ENCODE results near the gene RIOK2.

DNA sequence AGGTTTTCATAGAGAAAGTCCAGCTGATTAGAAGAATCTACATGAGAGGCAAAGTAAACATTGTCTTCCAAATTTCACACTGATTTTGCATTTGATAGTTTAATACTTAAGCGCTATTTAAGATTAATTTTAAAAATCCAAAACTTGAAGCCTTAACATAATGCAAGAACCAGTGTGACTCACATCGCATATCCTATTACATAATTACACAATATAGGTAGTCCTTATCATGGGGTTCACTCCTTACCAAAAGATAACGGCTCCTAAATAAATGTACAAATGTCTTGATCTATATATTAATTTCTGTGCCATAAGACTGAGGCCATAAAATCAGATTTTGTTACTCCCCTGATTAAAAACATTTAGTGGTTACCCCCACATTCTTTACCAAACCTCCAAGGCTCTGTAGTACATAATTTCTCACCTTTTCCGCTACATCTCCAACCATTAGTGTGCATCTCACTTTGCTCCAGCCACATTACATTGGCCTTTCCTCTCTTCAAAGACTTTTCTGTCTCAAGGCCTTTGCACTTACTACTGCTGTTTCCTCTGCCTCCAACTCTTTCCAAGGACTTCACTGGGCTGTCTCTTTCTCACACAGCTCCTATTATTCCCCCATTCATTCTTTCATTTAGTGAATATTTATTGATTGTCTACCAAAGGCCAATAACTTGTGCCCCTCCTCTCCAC is 1.0 kb downstream of the RIOK2 start:
- TF ChIP-seq, protein P1, sequence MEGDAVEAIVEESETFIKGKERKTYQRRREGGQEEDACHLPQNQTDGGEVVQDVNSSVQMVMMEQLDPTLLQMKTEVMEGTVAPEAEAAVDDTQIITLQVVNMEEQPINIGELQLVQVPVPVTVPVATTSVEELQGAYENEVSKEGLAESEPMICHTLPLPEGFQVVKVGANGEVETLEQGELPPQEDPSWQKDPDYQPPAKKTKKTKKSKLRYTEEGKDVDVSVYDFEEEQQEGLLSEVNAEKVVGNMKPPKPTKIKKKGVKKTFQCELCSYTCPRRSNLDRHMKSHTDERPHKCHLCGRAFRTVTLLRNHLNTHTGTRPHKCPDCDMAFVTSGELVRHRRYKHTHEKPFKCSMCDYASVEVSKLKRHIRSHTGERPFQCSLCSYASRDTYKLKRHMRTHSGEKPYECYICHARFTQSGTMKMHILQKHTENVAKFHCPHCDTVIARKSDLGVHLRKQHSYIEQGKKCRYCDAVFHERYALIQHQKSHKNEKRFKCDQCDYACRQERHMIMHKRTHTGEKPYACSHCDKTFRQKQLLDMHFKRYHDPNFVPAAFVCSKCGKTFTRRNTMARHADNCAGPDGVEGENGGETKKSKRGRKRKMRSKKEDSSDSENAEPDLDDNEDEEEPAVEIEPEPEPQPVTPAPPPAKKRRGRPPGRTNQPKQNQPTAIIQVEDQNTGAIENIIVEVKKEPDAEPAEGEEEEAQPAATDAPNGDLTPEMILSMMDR (IDR thresholded peaks at IDR 0.05; ENCODE audit: low read length): no peak
- TF ChIP-seq EZH2 (IDR thresholded peaks at IDR 0.05; ENCODE audit: borderline replicate concordance, low read length): no peak

All from OCI-LY1 (cell line).